Cortex of kidney (tissue), 1 donor: ENCODE measurements around the gene NDUFB1.

ENCODE experiments used
- DNase-seq: peaks from one replicate; lab custom pipeline; 2025; lab: John Stamatoyannopoulos, UW

The NDUFB1 gene

GRCh38 chr14:92121670-92122350, at the start of gene NDUFB1, which contains the start of gene CPSF2:
TSS of gene NDUFB1 (minus strand) at chr14:92121706. CDS start at chr14:92117637, 4,069 bp downstream.
TSS of gene CPSF2 (plus strand) at chr14:92121969. CDS start at chr14:92130985, 9,016 bp downstream.
- DNase-seq = peak; percentile 48

GRCh38 chr14:92164958-92165357, 43.5 kb upstream of the NDUFB1 start:
- DNase-seq = no peak

- DNase-seq = no peak
These were observed 40.0 kb upstream of the NDUFB1 start for GRCh38 chr14:92161521-92161920.

- no peak for DNase-seq
These were observed 39.1 kb upstream of the NDUFB1 start for GRCh38 chr14:92160619-92161018.

DNA sequence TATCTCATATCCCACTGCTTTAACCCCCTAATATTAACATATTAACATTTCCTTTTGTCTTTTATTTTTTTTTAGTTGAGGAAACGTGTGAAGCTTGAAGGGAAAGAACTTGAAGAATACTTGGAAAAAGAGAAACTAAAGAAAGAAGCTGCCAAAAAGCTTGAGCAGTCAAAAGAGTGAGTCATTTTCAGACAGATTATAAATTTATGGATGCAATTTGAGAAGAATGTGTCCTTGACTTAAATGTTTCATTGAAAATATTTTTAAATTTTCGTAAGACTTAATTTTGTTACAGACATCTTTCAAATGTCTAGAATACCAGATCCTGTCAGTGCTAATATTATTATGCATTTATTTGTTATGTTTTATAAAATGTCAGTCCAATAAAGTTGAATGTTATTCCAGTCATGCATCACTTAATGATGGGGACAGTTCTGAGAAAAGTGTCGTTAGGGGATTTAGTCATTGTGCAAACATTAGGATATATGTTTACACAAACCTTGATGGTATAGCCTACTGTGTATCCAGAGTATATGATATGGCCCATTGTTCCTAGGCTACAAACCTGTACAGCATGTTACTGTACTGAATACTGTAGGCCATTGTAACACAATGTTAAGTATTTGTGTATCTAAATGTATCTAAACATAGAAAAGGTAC, 32.9 kb upstream of the NDUFB1 start:
- DNase-seq = no peak

GRCh38 chr14:92153581-92153980, 32.1 kb upstream of the NDUFB1 start:
- DNase-seq = no peak

GRCh38 chr14:92144708-92145107, 23.2 kb upstream of the NDUFB1 start:
- DNase-seq = no peak

DNA sequence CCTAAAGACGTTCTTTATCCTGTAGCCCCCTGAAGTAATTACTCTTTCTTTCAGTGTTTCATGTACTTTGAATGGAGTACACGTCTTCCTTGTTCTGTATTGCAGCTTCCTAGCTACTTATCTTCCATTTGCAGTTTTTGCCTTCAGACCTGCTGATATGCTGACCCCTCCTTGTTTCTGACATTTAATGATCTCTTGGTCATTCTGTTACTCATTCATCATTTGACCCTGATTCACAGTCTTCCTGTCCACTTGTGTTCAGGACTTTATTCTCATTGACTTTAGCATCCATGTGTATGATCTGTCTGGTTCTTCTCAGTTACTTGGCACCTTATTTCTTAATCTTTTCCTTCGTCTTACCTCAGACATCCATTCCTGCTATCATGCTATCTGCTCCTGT, 22.5 kb upstream of the NDUFB1 start:
- DNase-seq = no peak

DNA sequence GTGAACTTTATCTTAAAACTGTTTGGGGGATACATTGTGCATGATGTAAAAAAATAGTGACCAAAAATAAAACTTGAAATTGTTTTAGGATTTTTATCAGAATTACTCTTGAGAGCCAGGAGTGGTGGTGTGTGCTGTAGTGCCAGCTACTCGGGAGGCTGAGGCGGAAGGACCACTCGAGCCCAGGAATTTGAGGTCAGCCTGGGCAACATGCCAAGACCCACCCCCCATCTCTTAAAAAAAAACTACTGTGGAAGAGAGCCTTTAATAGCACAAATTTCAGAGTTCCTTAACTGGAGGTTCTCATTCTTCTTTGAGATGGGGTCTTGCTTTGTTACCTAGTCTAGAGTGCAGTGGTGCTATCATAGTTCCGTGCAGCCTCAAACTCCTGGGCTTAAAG, 21.8 kb upstream of the NDUFB1 start:
- no peak for DNase-seq

GRCh38 chr14:92135269-92135668, 13.8 kb upstream of the NDUFB1 start:
- no peak for DNase-seq

- DNase-seq = no peak
These were observed 12.9 kb upstream of the NDUFB1 start for GRCh38 chr14:92134456-92134855.

GRCh38 chr14:92122761-92123160, 1.3 kb upstream of the NDUFB1 start:
- no peak for DNase-seq

DNA sequence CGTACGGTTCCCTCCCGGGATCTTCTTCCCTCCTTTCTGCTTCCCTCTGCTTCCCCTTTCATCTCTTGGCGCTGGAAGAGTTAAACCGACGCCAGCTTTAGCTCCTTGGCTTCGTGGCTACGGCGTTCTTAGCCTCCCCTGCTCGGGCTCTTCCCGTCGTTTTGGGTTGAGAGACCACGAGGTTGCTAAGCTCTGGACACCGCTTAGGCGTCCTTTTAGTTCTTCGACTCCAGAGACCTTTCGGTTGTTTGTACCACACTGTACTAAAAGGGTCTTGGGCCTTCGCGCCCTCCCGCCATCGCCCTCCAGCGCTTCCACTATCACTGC, 808 bp upstream of the NDUFB1 start:
- no peak for DNase-seq

GRCh38 chr14:92121207-92121669, 268 bp downstream of the NDUFB1 start:
- no peak for DNase-seq

GRCh38 chr14:92109490-92109889, 12.0 kb downstream of the NDUFB1 start:
- no peak for DNase-seq

GRCh38 chr14:92108345-92109254, 12.9 kb downstream of the NDUFB1 start:
- no peak for DNase-seq

GRCh38 chr14:92106143-92106926, 15.2 kb downstream of the NDUFB1 start, which contains the start of gene ATXN3:
TSS of gene ATXN3 (minus strand) at chr14:92106582. CDS start at chr14:92106552, 30 bp downstream.
- DNase-seq = no peak

DNA sequence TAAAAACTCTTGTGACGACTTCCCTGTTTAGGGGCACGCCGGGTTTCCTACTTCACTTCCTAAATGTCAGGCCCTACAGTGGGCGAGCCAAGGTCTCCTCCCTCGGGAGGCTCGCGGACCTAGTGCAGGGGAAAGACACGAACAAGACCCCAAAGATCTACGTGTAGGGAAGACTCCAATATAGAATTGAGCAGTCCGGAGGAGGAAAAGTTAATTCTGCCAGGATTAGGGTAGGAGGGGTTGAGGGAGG, 15.7 kb downstream of the NDUFB1 start:
- no peak for DNase-seq

DNA sequence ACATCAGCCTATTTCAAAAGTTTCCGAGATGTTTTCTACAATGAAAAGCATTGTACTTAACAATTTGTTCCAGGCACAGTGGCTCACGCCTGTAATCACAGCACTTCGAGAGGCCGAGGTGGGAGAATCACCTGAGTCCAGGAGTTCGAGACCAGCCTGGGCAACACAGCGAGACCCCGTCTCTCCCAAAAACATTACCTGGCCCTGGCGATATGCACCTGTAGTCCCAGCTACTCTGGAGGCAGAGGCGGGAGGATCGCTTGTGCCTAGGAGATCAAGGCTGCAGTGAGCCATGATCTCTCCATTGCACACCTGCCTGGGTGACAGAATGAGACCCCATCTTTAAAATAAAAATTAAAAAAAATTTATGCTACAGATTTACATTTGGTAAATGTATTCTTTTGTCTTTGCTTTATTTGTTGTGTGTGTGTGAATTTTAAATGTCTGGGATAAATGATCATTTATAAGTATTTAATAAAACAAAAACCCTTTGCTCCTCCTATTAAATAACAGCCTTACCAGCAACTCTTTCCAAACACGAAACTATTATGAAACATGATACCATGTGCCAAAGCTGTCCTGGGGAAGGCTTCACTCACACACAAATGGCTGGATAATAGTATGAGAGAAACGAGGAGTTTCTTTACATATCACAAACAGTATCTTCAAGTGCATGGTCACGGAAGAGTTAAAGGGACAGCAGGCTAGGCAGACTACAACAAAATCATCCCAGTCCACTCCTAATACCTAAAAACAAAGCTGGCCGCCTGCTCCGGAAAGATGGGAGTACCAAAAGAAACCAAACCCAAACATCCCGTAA, 16.2 kb downstream of the NDUFB1 start:
- no peak for DNase-seq

- DNase-seq = no peak
These were observed 18.0 kb downstream of the NDUFB1 start for GRCh38 chr14:92103363-92103989.

DNA sequence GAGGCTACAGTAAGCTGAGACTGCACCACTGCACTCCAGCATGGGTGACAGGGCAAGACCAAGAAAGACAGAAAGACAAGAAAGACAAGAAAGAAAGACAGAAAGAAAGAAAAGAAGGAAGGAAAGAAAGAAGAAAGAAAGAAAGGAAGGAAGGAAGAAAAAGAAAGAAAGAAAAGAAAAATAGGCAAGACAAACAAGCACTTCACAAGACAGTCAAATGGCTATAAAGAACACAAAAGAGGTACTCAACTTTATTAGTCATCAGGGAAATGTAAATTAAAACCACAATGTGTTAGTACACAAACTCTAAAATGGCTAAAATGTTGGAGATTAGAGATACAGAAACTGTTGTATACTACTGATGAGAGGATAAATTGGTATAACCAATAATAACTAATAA, 21.7 kb downstream of the NDUFB1 start:
- DNase-seq = no peak
